ENCODE results near the gene DAZL.

DNA sequence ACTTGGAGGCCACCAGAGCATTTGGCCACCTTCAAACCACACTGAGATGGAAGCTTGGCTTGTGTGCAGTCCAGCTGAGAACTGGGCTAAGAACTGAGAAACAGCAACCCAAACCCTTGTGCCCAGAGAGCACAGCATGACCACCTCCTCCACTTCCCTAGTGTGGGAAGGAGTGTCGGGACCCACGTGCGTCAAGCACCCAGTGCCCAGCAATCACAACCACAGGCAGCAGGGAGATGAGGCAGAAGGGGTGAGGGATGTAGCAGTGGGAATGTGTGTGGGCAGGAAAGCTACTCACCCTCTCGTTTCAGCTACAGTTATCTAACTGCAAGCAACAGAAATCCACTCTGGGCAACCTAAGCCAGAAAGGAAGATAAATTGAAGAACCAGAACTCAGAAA, 66.7 kb downstream of the DAZL start:
- no peak for TF ChIP-seq EP300 (IDR thresholded peaks at IDR 0.05; ENCODE audit: borderline replicate concordance in 1 of 2, control insufficient read depth in 1 of 2, low read depth in 2 of 2, low read length in 2 of 2)
- TF ChIP-seq, protein P1, sequence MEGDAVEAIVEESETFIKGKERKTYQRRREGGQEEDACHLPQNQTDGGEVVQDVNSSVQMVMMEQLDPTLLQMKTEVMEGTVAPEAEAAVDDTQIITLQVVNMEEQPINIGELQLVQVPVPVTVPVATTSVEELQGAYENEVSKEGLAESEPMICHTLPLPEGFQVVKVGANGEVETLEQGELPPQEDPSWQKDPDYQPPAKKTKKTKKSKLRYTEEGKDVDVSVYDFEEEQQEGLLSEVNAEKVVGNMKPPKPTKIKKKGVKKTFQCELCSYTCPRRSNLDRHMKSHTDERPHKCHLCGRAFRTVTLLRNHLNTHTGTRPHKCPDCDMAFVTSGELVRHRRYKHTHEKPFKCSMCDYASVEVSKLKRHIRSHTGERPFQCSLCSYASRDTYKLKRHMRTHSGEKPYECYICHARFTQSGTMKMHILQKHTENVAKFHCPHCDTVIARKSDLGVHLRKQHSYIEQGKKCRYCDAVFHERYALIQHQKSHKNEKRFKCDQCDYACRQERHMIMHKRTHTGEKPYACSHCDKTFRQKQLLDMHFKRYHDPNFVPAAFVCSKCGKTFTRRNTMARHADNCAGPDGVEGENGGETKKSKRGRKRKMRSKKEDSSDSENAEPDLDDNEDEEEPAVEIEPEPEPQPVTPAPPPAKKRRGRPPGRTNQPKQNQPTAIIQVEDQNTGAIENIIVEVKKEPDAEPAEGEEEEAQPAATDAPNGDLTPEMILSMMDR (IDR thresholded peaks at IDR 0.05 in 2 of 3, conservative IDR thresholded peaks at IDR 0.05 in 1 of 3; ENCODE audit: control insufficient read depth in 2 of 3, extremely low read depth in 1 of 3, insufficient read depth in 1 of 3, low read depth in 3 of 3, low read length in 3 of 3), result no peak
- no peak for TF ChIP-seq BRCA1 (IDR thresholded peaks at IDR 0.05; ENCODE audit: low read depth, low read length)
- no peak for TF ChIP-seq SMC3 (IDR thresholded peaks at IDR 0.05; ENCODE audit: borderline replicate concordance, low read length)
- TF ChIP-seq EZH2 (IDR thresholded peaks at IDR 0.05; ENCODE audit: borderline replicate concordance, control insufficient read depth, low read depth, low read length), result no peak
- no peak for TF ChIP-seq FOS (IDR thresholded peaks at IDR 0.05; ENCODE audit: borderline replicate concordance, extremely low read depth, insufficient read length)
- no peak for TF ChIP-seq YY1 (IDR thresholded peaks at IDR 0.05; ENCODE audit: low read depth, low read length)
- TF ChIP-seq POLR2A (IDR thresholded peaks at IDR 0.05; ENCODE audit: low read depth, low read length), result no peak
- TF ChIP-seq, protein P2, sequence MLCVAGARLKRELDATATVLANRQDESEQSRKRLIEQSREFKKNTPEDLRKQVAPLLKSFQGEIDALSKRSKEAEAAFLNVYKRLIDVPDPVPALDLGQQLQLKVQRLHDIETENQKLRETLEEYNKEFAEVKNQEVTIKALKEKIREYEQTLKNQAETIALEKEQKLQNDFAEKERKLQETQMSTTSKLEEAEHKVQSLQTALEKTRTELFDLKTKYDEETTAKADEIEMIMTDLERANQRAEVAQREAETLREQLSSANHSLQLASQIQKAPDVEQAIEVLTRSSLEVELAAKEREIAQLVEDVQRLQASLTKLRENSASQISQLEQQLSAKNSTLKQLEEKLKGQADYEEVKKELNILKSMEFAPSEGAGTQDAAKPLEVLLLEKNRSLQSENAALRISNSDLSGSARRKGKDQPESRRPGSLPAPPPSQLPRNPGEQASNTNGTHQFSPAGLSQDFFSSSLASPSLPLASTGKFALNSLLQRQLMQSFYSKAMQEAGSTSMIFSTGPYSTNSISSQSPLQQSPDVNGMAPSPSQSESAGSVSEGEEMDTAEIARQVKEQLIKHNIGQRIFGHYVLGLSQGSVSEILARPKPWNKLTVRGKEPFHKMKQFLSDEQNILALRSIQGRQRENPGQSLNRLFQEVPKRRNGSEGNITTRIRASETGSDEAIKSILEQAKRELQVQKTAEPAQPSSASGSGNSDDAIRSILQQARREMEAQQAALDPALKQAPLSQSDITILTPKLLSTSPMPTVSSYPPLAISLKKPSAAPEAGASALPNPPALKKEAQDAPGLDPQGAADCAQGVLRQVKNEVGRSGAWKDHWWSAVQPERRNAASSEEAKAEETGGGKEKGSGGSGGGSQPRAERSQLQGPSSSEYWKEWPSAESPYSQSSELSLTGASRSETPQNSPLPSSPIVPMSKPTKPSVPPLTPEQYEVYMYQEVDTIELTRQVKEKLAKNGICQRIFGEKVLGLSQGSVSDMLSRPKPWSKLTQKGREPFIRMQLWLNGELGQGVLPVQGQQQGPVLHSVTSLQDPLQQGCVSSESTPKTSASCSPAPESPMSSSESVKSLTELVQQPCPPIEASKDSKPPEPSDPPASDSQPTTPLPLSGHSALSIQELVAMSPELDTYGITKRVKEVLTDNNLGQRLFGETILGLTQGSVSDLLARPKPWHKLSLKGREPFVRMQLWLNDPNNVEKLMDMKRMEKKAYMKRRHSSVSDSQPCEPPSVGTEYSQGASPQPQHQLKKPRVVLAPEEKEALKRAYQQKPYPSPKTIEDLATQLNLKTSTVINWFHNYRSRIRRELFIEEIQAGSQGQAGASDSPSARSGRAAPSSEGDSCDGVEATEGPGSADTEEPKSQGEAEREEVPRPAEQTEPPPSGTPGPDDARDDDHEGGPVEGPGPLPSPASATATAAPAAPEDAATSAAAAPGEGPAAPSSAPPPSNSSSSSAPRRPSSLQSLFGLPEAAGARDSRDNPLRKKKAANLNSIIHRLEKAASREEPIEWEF (IDR thresholded peaks at IDR 0.05; ENCODE audit: insufficient replicate concordance, low read depth, low read length), result no peak
- TF ChIP-seq BHLHE40 (IDR thresholded peaks at IDR 0.05; ENCODE audit: borderline replicate concordance in 1 of 2, low read depth in 2 of 2, low read length in 1 of 2), result no peak
- TF ChIP-seq SMAD1 (IDR thresholded peaks at IDR 0.05; ENCODE audit: low read depth, partially characterized antibody), result no peak
- TF ChIP-seq NR2F1 (conservative IDR thresholded peaks at IDR 0.05), result no peak
- TF ChIP-seq TCF12 (IDR thresholded peaks at IDR 0.05; ENCODE audit: low read depth, low read length), result no peak
- TF ChIP-seq ZSCAN29 (IDR thresholded peaks at IDR 0.05), result no peak
